GM12878 (cell line): ENCODE measurements around the gene ITGB8.

Experiments used
- CBX5 ChIP-seq: sonication (generic); IDR thresholded peaks from 2 replicates; pipeline ENCODE4 v1.6.1; 2016; ENCODE audit warnings: low read depth, moderate library complexity, mild to moderate bottlenecking, inconsistent platforms
- CTCF ChIP-seq, 3 experiments: IDR thresholded peaks in 2 of 3; conservative IDR thresholded peaks in 1 of 3; 2 replicates each; pipeline ENCODE4 v1.5.1; 2011; ENCODE audit warnings: low read depth in 3 of 3, low read length in 3 of 3, mild to moderate bottlenecking in 3 of 3, control low read depth in 2 of 3, moderate library complexity in 2 of 3, inconsistent platforms in 1 of 3, mixed read lengths in 1 of 3; ENCODE audit not compliant: control insufficient read depth in 2 of 3, insufficient read depth in 1 of 3; ENCODE audit errors: extremely low read depth in 1 of 3
- EZH2 ChIP-seq: IDR thresholded peaks from 2 replicates; pipeline ENCODE4 v1.6.1; 2012; ENCODE audit warnings: low read depth, mild to moderate bottlenecking, control low read depth, inconsistent platforms, low read length, borderline replicate concordance; ENCODE audit not compliant: control insufficient read depth
- IKZF2 ChIP-seq, 2 experiments: fragments of 450-650 bp; IDR thresholded peaks; 2 replicates each; pipeline ENCODE4 v1.6.1; 2017; ENCODE audit warnings: mild to moderate bottlenecking in 2 of 2, moderate library complexity in 2 of 2
- SMC3 ChIP-seq: IDR thresholded peaks from 2 replicates; pipeline ENCODE4 v1.6.1; 2011; ENCODE audit warnings: low read length, improper control_type of control experiment, borderline replicate concordance
- TAF1 ChIP-seq: IDR thresholded peaks from 2 replicates; pipeline ENCODE4 v1.6.1; 2011; ENCODE audit warnings: mild to moderate bottlenecking, low read depth, low read length, borderline replicate concordance
- TF ChIP-seq, protein P1 (sequence below): fragments of 450-650 bp; IDR thresholded peaks from 2 replicates; pipeline ENCODE4 v1.6.1; 2017; ENCODE audit warnings: mild to moderate bottlenecking
- TF ChIP-seq, protein P2 (sequence below): IDR thresholded peaks from 2 replicates; pipeline ENCODE4 v1.6.1; 2012; ENCODE audit warnings: mild to moderate bottlenecking, low read depth, low read length

GRCh38 chr7:20358762-20359282, 28.1 kb downstream of the ITGB8 start:
- TF ChIP-seq CBX5 = no peak
- no peak for TF ChIP-seq CTCF (IDR thresholded peaks at IDR 0.05 in 2 of 3, conservative IDR thresholded peaks at IDR 0.05 in 1 of 3; ENCODE audit: control insufficient read depth in 2 of 3, extremely low read depth in 1 of 3, insufficient read depth in 1 of 3, low read depth in 3 of 3, low read length in 3 of 3)
- TF ChIP-seq SMC3 = no peak
- TF ChIP-seq, protein P1, sequence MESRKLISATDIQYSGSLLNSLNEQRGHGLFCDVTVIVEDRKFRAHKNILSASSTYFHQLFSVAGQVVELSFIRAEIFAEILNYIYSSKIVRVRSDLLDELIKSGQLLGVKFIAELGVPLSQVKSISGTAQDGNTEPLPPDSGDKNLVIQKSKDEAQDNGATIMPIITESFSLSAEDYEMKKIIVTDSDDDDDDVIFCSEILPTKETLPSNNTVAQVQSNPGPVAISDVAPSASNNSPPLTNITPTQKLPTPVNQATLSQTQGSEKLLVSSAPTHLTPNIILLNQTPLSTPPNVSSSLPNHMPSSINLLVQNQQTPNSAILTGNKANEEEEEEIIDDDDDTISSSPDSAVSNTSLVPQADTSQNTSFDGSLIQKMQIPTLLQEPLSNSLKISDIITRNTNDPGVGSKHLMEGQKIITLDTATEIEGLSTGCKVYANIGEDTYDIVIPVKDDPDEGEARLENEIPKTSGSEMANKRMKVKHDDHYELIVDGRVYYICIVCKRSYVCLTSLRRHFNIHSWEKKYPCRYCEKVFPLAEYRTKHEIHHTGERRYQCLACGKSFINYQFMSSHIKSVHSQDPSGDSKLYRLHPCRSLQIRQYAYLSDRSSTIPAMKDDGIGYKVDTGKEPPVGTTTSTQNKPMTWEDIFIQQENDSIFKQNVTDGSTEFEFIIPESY = no peak
- no peak for TF ChIP-seq EZH2
- TF ChIP-seq IKZF2 (IDR thresholded peaks at IDR 0.05) = no peak
- TF ChIP-seq, protein P2, sequence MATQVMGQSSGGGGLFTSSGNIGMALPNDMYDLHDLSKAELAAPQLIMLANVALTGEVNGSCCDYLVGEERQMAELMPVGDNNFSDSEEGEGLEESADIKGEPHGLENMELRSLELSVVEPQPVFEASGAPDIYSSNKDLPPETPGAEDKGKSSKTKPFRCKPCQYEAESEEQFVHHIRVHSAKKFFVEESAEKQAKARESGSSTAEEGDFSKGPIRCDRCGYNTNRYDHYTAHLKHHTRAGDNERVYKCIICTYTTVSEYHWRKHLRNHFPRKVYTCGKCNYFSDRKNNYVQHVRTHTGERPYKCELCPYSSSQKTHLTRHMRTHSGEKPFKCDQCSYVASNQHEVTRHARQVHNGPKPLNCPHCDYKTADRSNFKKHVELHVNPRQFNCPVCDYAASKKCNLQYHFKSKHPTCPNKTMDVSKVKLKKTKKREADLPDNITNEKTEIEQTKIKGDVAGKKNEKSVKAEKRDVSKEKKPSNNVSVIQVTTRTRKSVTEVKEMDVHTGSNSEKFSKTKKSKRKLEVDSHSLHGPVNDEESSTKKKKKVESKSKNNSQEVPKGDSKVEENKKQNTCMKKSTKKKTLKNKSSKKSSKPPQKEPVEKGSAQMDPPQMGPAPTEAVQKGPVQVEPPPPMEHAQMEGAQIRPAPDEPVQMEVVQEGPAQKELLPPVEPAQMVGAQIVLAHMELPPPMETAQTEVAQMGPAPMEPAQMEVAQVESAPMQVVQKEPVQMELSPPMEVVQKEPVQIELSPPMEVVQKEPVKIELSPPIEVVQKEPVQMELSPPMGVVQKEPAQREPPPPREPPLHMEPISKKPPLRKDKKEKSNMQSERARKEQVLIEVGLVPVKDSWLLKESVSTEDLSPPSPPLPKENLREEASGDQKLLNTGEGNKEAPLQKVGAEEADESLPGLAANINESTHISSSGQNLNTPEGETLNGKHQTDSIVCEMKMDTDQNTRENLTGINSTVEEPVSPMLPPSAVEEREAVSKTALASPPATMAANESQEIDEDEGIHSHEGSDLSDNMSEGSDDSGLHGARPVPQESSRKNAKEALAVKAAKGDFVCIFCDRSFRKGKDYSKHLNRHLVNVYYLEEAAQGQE = no peak
- TF ChIP-seq TAF1 = no peak
